HL-60/S4 treated with phorbol 12-myristate 13-acetate at 8.2 ng/mL for 4 days and 3 days (cell line): Measurements from ENCODE around the gene SOSTDC1.
"Not testable (repeated sequence)": the region's sequence is repeated elsewhere in the genome, so short reads cannot be mapped to it uniquely, and the experiment has no call there.

Experiments used
- in situ Hi-C: fragments of 300-500 bp; cut with MboI; formaldehyde crosslinking; loops from 2 replicates; pipeline ENCODE4 v1.15.0; 2022; ENCODE audit warnings: low sequenced_read_pairs

The SOSTDC1 gene

GRCh38 chr7:16463520-16463919 is 2.0 kb downstream of the SOSTDC1 start:
- in situ Hi-C loops, result no loop called here

- in situ Hi-C loops, result no loop called here
Measured at GRCh38 chr7:16462431-16462889, 3.1 kb downstream of the SOSTDC1 start.

- in situ Hi-C loops, result no loop called here
Measured at GRCh38 chr7:16460789-16461493, 4.6 kb downstream of the SOSTDC1 start.

- in situ Hi-C loops, result not testable (repeated sequence)
Measured at GRCh38 chr7:16456303-16456702, 9.2 kb downstream of the SOSTDC1 start.

GRCh38 chr7:16455591-16455990 is 9.9 kb downstream of the SOSTDC1 start:
- in situ Hi-C loops, result no loop called here

GRCh38 chr7:16450366-16450765 is 15.2 kb downstream of the SOSTDC1 start:
- in situ Hi-C loops, result no loop called here

- in situ Hi-C loops, result no loop called here
Measured at GRCh38 chr7:16447876-16448275, 17.7 kb downstream of the SOSTDC1 start.

GRCh38 chr7:16446508-16446907 is 19.0 kb downstream of the SOSTDC1 start:
- in situ Hi-C loops, result no loop called here

- in situ Hi-C loops, result not testable (repeated sequence)
Measured at GRCh38 chr7:16443871-16444270, 21.7 kb downstream of the SOSTDC1 start.

GRCh38 chr7:16438988-16439387 is 26.6 kb downstream of the SOSTDC1 start:
- in situ Hi-C loops, result no loop called here

GRCh38 chr7:16436306-16436705 is 29.2 kb downstream of the SOSTDC1 start:
- in situ Hi-C loops, result no loop called here

- in situ Hi-C loops, result no loop called here
Measured at GRCh38 chr7:16433568-16434122, 31.9 kb downstream of the SOSTDC1 start.

GRCh38 chr7:16432425-16432731 is 33.2 kb downstream of the SOSTDC1 start:
- in situ Hi-C loops, result no loop called here

GRCh38 chr7:16431646-16432424 is 33.7 kb downstream of the SOSTDC1 start:
- in situ Hi-C loops, result no loop called here

GRCh38 chr7:16430133-16430532 is 35.4 kb downstream of the SOSTDC1 start:
- in situ Hi-C loops, result no loop called here

GRCh38 chr7:16428672-16429071 is 36.9 kb downstream of the SOSTDC1 start:
- in situ Hi-C loops, result no loop called here

GRCh38 chr7:16428182-16428581 is 37.4 kb downstream of the SOSTDC1 start:
- in situ Hi-C loops, result no loop called here

GRCh38 chr7:16423761-16424160 is 41.8 kb downstream of the SOSTDC1 start:
- in situ Hi-C loops, result no loop called here

- in situ Hi-C loops, result no loop called here
Measured at GRCh38 chr7:16422917-16423316, 42.6 kb downstream of the SOSTDC1 start.

GRCh38 chr7:16422103-16422435 is 43.5 kb downstream of the SOSTDC1 start:
- in situ Hi-C loops, result no loop called here

GRCh38 chr7:16421333-16422102 is 44.0 kb downstream of the SOSTDC1 start, which contains the start of gene CRPPA:
Gene CRPPA, minus strand, starts transcription at chr7:16421538. Its CDS starts 216 bp downstream, at chr7:16421322.
- in situ Hi-C loops, result no loop called here
